Transverse colon (tissue), 4 donors: ENCODE measurements around the gene GPS1. TPM values are rescaled to one million over a fixed set of nuclear protein-coding genes. Genes with fewer than 3 reads are reported as not detected.
A peak's percentile ranks its signal among the peaks of the same experiment; 100 is the strongest.

ENCODE experiments used
- DNase-seq: peaks from one replicate; pipeline ENCODE4 v3.0.0-alpha.2; 2019
- H3K27ac ChIP-seq, 4 donors: fragments of 200-600 bp; sonication (generic); 2 replicates each; pipeline ENCODE4 v1.5.1; 2016 to 2018; ENCODE audit warnings: inconsistent platforms in 4 of 4
- H3K27me3 ChIP-seq: fragments of 200-600 bp; sonication (generic); 2 replicates; pipeline ENCODE4 v1.5.1; 2017; ENCODE audit warnings: inconsistent platforms
- H3K36me3 ChIP-seq, 4 donors: fragments of 200-600 bp; sonication (generic); 2 replicates each; pipeline ENCODE4 v1.5.1; 2017 to 2019; ENCODE audit warnings: inconsistent platforms in 4 of 4
- H3K4me1 ChIP-seq, 4 donors: fragments of 200-600 bp; sonication (generic); 2 replicates each; pipeline ENCODE4 v1.5.1; 2017 to 2020; ENCODE audit warnings: inconsistent platforms in 4 of 4
- H3K4me3 ChIP-seq, 4 donors: fragments of 200-600 bp; sonication (generic); 1 replicate in 1 of 4; 2 replicates in 3 of 4; pipeline versions ENCODE4 v1.5.1 to v1.6.1; 2017 to 2019; ENCODE audit warnings: inconsistent platforms in 4 of 4
- H3K9me3 ChIP-seq, 2 donors: fragments of 200-600 bp; sonication (generic); 2 replicates each; pipeline ENCODE4 v1.5.1; 2017 to 2019; ENCODE audit warnings: inconsistent platforms in 2 of 2
- EP300 ChIP-seq: sonication (generic); formaldehyde crosslinking; IDR thresholded peaks from one replicate; pipeline ENCODE4 v1.6.1; 2017; ENCODE audit warnings: antibody characterized with exemption, low read depth
- POLR2A ChIP-seq: fragments of 450-650 bp; IDR thresholded peaks from one replicate; pipeline ENCODE4 v1.6.1; 2016; ENCODE audit warnings: antibody characterized with exemption, mild to moderate bottlenecking, moderate library complexity
- POLR2AphosphoS5 ChIP-seq, 3 donors: sonication (generic); formaldehyde crosslinking; IDR thresholded peaks; one replicate each; pipeline ENCODE4 v1.6.1; 2016; ENCODE audit warnings: antibody characterized with exemption in 3 of 3
- WGBS, 2 donors: methylation state at CpG; one replicate each; pipeline ENCODE4 v1.1.5; 2018; ENCODE audit warnings: low coverage in 1 of 2; 5-methylcytosine and 5-hydroxymethylcytosine counted together
- in situ Hi-C, 4 donors: fragments of 200-750 bp; cut with MboI; loops; one replicate each; pipeline versions ENCODE4 v1.15.0 to v1.15.1; 2017; ENCODE audit warnings: low sequenced_read_pairs in 3 of 4, low pct_ligation_motif_present in 1 of 4, low pct_unique_long_range_greater_than_20kb in 1 of 4
- intact Hi-C: fragments of 100-400 bp; cut with DNase I; formaldehyde crosslinking; loops from one replicate; pipeline ENCODE4 v1.15.1; 2023; ENCODE audit warnings: low total_unique reads
- total RNA-seq, 4 donors: library from RNA; depleted of rRNA; stranded (reverse); fragments of >200 nt; gene quantifications; one replicate each; pipeline ENCODE4 v1.1.0, GENCODE V29; 2016
- TF ChIP-seq, protein P1 (sequence below), 5 experiments: fragments of 200-600 bp in 3 of 5; fragments of 450-650 bp in 2 of 5; sonication (generic) in 3 of 5; IDR thresholded peaks; 1 replicate in 2 of 5; 2 replicates in 3 of 5; pipeline ENCODE4 v1.5.1; 2016 to 2017; ENCODE audit warnings: antibody characterized with exemption in 5 of 5, inconsistent platforms in 3 of 5, mild to moderate bottlenecking in 2 of 5, moderate library complexity in 1 of 5

GPS1 gene
- total RNA-seq, 4 donors from 2014 or later: 42.0 to 160 (median 85.5) TPM

DNA sequence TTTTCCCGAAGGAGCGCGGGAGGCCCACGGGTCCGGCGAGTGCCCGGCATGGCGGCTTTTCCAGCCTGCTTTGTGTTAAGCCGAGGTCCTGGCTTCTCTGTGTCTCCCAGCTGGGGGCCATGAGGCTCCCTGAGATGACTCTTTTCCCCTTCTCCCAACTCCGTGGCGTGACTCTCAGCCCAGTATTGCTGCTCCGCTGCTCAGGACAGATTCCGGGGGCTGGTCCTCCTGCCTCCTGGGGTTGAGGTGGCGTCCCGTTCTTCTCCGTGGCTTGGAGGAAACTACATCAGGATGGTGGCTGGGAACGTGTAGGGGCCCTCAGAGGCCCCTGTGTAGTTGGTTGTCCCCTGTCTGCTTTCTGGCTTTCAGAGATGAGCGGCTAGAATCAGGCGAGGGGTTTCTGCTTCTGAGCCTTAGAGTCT is 951 bp downstream of the GPS1 start:
- no peaks in the 10 kb centered on the region for H3K9me3 ChIP-seq
- DNase-seq: no peak
- peak overlapping the region; percentile 80 to 89 (median 88) for H3K4me3 ChIP-seq
- TF ChIP-seq POLR2AphosphoS5 (IDR thresholded peaks at IDR 0.05): no peak
- no peak for TF ChIP-seq POLR2A
- TF ChIP-seq, protein P1, sequence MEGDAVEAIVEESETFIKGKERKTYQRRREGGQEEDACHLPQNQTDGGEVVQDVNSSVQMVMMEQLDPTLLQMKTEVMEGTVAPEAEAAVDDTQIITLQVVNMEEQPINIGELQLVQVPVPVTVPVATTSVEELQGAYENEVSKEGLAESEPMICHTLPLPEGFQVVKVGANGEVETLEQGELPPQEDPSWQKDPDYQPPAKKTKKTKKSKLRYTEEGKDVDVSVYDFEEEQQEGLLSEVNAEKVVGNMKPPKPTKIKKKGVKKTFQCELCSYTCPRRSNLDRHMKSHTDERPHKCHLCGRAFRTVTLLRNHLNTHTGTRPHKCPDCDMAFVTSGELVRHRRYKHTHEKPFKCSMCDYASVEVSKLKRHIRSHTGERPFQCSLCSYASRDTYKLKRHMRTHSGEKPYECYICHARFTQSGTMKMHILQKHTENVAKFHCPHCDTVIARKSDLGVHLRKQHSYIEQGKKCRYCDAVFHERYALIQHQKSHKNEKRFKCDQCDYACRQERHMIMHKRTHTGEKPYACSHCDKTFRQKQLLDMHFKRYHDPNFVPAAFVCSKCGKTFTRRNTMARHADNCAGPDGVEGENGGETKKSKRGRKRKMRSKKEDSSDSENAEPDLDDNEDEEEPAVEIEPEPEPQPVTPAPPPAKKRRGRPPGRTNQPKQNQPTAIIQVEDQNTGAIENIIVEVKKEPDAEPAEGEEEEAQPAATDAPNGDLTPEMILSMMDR (IDR thresholded peaks at IDR 0.05): no peak
- no peak for TF ChIP-seq EP300
- H3K36me3 ChIP-seq: peaks cover 0 to 4% (median under 1%) of the 10 kb centered on the region in 4 donors
- in situ Hi-C loops (no loop called here), intact Hi-C loops (no loop called here)
- peaks cover 12 to 28% (median 27%) of the 10 kb centered on the region in 4 donors for H3K4me1 ChIP-seq
- no peaks in the 10 kb centered on the region for H3K27me3 ChIP-seq
- H3K27ac ChIP-seq: peak overlapping the region in 3 of 4 donors; percentile 71 to 84 (median 76)
- WGBS, 2 donors: 31% methylated on average over 13 of the region's 19 CpGs; no CpG with 5 or more reads in 1 of the 2 donors

DNA sequence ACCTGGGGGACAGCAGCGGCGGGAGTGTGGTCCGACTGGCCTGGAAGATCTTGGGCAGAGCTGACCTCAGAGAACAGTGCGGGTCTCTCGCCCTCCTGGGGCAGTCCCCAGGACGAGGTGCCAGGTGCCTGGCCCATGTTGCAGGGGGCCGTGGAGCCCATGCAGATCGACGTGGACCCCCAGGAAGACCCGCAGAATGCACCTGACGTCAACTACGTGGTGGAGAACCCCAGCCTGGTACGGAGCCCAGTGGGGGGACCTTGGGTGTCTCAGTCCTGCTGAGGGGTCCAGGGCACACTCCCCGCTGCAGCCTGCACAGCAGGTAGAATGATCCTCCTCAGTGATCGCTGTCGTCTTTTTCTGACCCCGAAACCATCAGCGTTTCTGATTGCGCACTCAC is 1.4 kb downstream of the GPS1 start:
- Histone ChIP-seq H3K4me3 (peak overlapping the region in 1 of 4 donors; percentile 87), H3K9me3 (no peaks in the 10 kb centered on the region), H3K27me3 (no peaks in the 10 kb centered on the region), H3K36me3 (peaks cover 0 to 5% (median 2%) of the 10 kb centered on the region in 4 donors), H3K4me1 (peaks cover 12 to 28% (median 27%) of the 10 kb centered on the region in 4 donors), H3K27ac (no peak overlapping the region)
- TF ChIP-seq EP300 (no peak), POLR2AphosphoS5 (IDR thresholded peaks at IDR 0.05) (no peak), POLR2A (no peak)
- TF ChIP-seq, protein P1 (IDR thresholded peaks at IDR 0.05): no peak
- intact Hi-C loops (no loop called here), in situ Hi-C loops (no loop called here)
- DNase-seq: no peak
- 89 to 93% methylated on average over 5 to 19 of the region's 19 CpGs for WGBS, 2 donors

DNA sequence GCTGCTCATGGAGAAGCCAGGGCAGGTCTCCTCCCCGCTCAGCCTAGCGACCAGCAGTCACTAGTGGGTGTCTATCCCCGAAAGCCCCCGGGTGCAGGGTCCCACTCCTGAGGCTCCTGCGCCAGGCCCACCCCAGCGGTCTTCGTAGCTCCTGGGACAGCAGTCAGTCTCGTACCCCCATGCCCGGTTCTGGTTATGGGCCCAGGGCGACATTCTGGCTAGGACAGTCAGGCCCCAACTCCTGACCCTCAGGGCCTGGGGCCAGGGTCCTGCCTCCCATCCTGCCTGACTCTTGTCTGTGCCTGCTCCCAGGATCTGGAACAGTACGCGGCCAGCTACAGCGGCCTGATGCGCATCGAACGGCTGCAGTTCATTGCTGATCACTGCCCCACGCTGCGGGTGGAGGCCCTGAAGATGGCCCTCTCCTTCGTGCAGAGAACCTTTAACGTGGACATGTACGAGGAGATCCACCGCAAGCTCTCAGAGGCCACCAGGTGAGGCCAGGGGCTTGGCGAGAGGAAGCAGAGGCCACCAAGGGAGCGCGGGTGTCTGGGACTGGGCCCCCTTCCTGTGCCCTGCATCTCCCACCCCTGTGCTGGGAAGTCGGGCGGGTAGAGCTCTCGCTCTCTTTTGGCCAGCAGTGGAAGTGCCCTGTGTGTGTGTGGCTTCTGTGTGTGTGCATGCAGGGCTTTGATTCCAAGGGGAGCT is 2.0 kb downstream of the GPS1 start:
- H3K4me3 ChIP-seq: no peak overlapping the region
- peaks cover 0 to 9% (median 3%) of the 10 kb centered on the region in 4 donors for H3K36me3 ChIP-seq
- H3K27ac ChIP-seq: no peak overlapping the region
- H3K27me3 ChIP-seq: no peaks in the 10 kb centered on the region
- no peaks in the 10 kb centered on the region for H3K9me3 ChIP-seq
- 94 to 100% methylated on average over 1 to 27 of the region's 28 CpGs for WGBS, 2 donors
- TF ChIP-seq, protein P1 (IDR thresholded peaks at IDR 0.05): no peak
- TF ChIP-seq POLR2AphosphoS5 (IDR thresholded peaks at IDR 0.05) (no peak), POLR2A (no peak), EP300 (no peak)
- intact Hi-C loops: no loop called here
- peaks cover 12 to 28% (median 27%) of the 10 kb centered on the region in 4 donors for H3K4me1 ChIP-seq
- in situ Hi-C loops: no loop called here
- no peak for DNase-seq

DNA sequence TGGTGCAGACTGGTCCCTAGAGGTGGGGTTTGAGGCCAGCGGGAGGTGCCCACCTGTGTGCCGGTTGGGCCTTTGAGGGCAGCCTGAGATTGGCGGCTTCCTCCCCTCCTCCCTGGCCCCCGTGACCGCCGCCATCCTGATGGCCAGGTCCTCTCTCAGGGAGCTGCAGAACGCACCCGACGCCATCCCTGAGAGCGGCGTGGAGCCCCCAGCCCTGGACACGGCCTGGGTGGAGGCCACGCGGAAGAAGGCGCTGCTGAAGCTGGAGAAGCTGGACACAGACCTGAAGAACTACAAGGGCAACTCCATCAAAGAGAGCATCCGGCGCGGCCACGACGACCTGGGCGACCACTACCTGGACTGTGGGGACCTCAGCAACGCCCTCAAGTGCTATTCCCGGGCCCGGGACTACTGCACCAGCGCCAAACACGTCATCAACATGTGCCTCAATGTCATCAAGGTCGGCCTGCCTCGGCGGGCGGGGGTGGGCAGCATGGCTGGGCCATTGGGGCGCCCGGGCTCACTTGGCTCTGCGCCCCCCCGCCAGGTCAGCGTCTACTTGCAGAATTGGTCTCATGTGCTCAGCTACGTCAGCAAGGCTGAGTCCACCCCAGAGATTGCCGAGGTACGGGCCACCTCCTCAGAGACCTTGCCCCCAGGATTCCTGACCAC is 2.8 kb downstream of the GPS1 start:
- Histone ChIP-seq H3K9me3 (no peaks in the 10 kb centered on the region), H3K4me1 (peaks cover 12 to 28% (median 27%) of the 10 kb centered on the region in 4 donors), H3K27me3 (no peaks in the 10 kb centered on the region), H3K4me3 (no peak overlapping the region), H3K27ac (no peak overlapping the region), H3K36me3 (peaks cover 0 to 9% (median 3%) of the 10 kb centered on the region in 4 donors)
- in situ Hi-C loops: no loop called here
- TF ChIP-seq EP300 (no peak), POLR2AphosphoS5 (IDR thresholded peaks at IDR 0.05) (no peak), POLR2A (no peak)
- TF ChIP-seq, protein P1 (IDR thresholded peaks at IDR 0.05): no peak
- intact Hi-C loops: no loop called here
- WGBS, 2 donors: 92% methylated on average over 35 of the region's 38 CpGs; no CpG with 5 or more reads in 1 of the 2 donors
- no peak for DNase-seq
